ENCODE data around the gene PFDN2.

GRCh38 chr1:161091093-161091492 lies 26.7 kb downstream of the PFDN2 start:
- no peak for TF ChIP-seq CTCF (conservative IDR thresholded peaks at IDR 0.05; ENCODE audit: low read depth, low read length)
- TF ChIP-seq USF2 (IDR thresholded peaks at IDR 0.05; ENCODE audit: low read depth, low read length), result no peak
- no peak for TF ChIP-seq MAZ (IDR thresholded peaks at IDR 0.05; ENCODE audit: borderline replicate concordance, low read depth, low read length)
- TF ChIP-seq POLR2A (IDR thresholded peaks at IDR 0.05; ENCODE audit: low read depth, low read length), result no peak
- no peak for TF ChIP-seq CEBPB (IDR thresholded peaks at IDR 0.05; ENCODE audit: low read depth, low read length)
- TF ChIP-seq CHD1 (IDR thresholded peaks at IDR 0.05; ENCODE audit: low read depth, low read length), result no peak
- no peak for TF ChIP-seq RAD21 (IDR thresholded peaks at IDR 0.05; ENCODE audit: low read length)
- no peak for TF ChIP-seq ELK1 (IDR thresholded peaks at IDR 0.05; ENCODE audit: borderline replicate concordance, low read depth, low read length)
- no peak for TF ChIP-seq RCOR1 (IDR thresholded peaks at IDR 0.05; ENCODE audit: insufficient replicate concordance, low read length)
